Measurements from ENCODE around the gene TUBB1. TPM values are rescaled to one million over a fixed set of nuclear protein-coding genes. Genes with fewer than 3 reads are reported as not detected.

Gene TUBB1
- total RNA-seq, 1 donor from 2014 or later: 0.19 TPM

- H3K4me3 Mint-ChIP-seq (ENCODE audit: low read depth): peak overlapping the region; percentile 93
- H3K27me3 Mint-ChIP-seq: no peaks in the 10 kb centered on the region
- peaks cover 24% of the 10 kb centered on the region for H3K4me1 Mint-ChIP-seq (ENCODE audit: low read depth)
- H3K9me3 Mint-ChIP-seq (ENCODE audit: low read depth): no peaks in the 10 kb centered on the region
- no peak for TF ChIP-seq CTCF (IDR thresholded peaks at IDR 0.05; ENCODE audit: unreplicated experiment)
- peaks cover 15% of the 10 kb centered on the region for H3K36me3 Mint-ChIP-seq (ENCODE audit: insufficient read depth)
- peak overlapping the region; percentile 45 for H3K27ac Mint-ChIP-seq
- no peak for DNase-seq (ENCODE audit: low spot score, unreplicated experiment)
These were observed 12.4 kb downstream of the TUBB1 start for GRCh38 chr20:59031564-59032022.

- no peaks in the 10 kb centered on the region for H3K27me3 Mint-ChIP-seq
- peak within 1 kb of the TSS; percentile 95 for H3K27ac Mint-ChIP-seq
- H3K4me3 Mint-ChIP-seq (ENCODE audit: low read depth): peak within 1 kb of the TSS; percentile 93
- TF ChIP-seq CTCF (IDR thresholded peaks at IDR 0.05; ENCODE audit: unreplicated experiment): no peak
- H3K36me3 Mint-ChIP-seq (ENCODE audit: insufficient read depth): peaks cover 16% of the 10 kb centered on the region
- peaks cover 24% of the 10 kb centered on the region for H3K4me1 Mint-ChIP-seq (ENCODE audit: low read depth)
- no peaks in the 10 kb centered on the region for H3K9me3 Mint-ChIP-seq (ENCODE audit: low read depth)
- peak; percentile 93 for DNase-seq (ENCODE audit: low spot score, unreplicated experiment)
These were observed 12.9 kb downstream of the TUBB1 start, which contains the start of gene ATP5F1E for GRCh38 chr20:59032023-59032712. ATP5F1E (minus strand) TSS chr20:59032335; CDS start chr20:59032251, 84 bp downstream.

- Mint-ChIP-seq H3K9me3 (ENCODE audit: low read depth) (no peaks in the 10 kb centered on the region), H3K27ac (peak overlapping the region; percentile 88), H3K4me3 (ENCODE audit: low read depth) (peak overlapping the region; percentile 93), H3K4me1 (ENCODE audit: low read depth) (peaks cover 24% of the 10 kb centered on the region), H3K36me3 (ENCODE audit: insufficient read depth) (peaks cover 17% of the 10 kb centered on the region), H3K27me3 (no peaks in the 10 kb centered on the region)
- peak; percentile 27 for TF ChIP-seq CTCF (IDR thresholded peaks at IDR 0.05; ENCODE audit: unreplicated experiment)
- DNase-seq (ENCODE audit: low spot score, unreplicated experiment): no peak
These were observed 13.5 kb downstream of the TUBB1 start for GRCh38 chr20:59032713-59033059.

- Mint-ChIP-seq H3K27ac (peak overlapping the region; percentile 88), H3K4me1 (ENCODE audit: low read depth) (peaks cover 21% of the 10 kb centered on the region)
- TF ChIP-seq CTCF (IDR thresholded peaks at IDR 0.05; ENCODE audit: unreplicated experiment): no peak
These were observed 13.9 kb downstream of the TUBB1 start for GRCh38 chr20:59033093-59033492.

GRCh38 chr20:59033616-59034165, 14.5 kb downstream of the TUBB1 start:
- Mint-ChIP-seq H3K27ac (no peak overlapping the region), H3K4me3 (ENCODE audit: low read depth) (no peak overlapping the region), H3K9me3 (ENCODE audit: low read depth) (no peaks in the 10 kb centered on the region), H3K36me3 (ENCODE audit: insufficient read depth) (peaks cover 17% of the 10 kb centered on the region), H3K4me1 (ENCODE audit: low read depth) (peaks cover 18% of the 10 kb centered on the region), H3K27me3 (no peaks in the 10 kb centered on the region)
- no peak for DNase-seq (ENCODE audit: low spot score, unreplicated experiment)
- TF ChIP-seq CTCF (IDR thresholded peaks at IDR 0.05; ENCODE audit: unreplicated experiment): no peak

More at GRCh38 chr20:59033093-59033492, 13.9 kb downstream of the TUBB1 start:
- peak overlapping the region; percentile 93 for H3K4me3 Mint-ChIP-seq (ENCODE audit: low read depth)
- H3K36me3 Mint-ChIP-seq (ENCODE audit: insufficient read depth): peaks cover 17% of the 10 kb centered on the region
- no peaks in the 10 kb centered on the region for H3K27me3 Mint-ChIP-seq
- DNase-seq (ENCODE audit: low spot score, unreplicated experiment): no peak
- no peaks in the 10 kb centered on the region for H3K9me3 Mint-ChIP-seq (ENCODE audit: low read depth)

Data from progenitor cell of endocrine pancreas (in vitro differentiated cells).